Measurements from ENCODE around the gene PROX1. TPM values are rescaled to one million over a fixed set of nuclear protein-coding genes. Genes with fewer than 3 reads are reported as not detected.

Gene PROX1
- total and polyA plus RNA-seq, 12 donors = 2.5 to 132 (median 110) TPM

- H3K4me1 ChIP-seq = peaks cover 0 to 55% (median 23%) of the 10 kb centered on the region in 9 donors
- ATAC-seq (no peak), DNase-seq (no peak)
- peak overlapping the region in 8 of 10 donors; percentile 55 to 69 (median 66) for H3K4me3 ChIP-seq
- H3K36me3 ChIP-seq = no peaks in the 10 kb centered on the region
- 16 to 19% methylated on average over 31 of the region's 31 CpGs for WGBS, 2 donors
- intact Hi-C loops (cut with DNase I) = loop anchor here (5.0 to 10.0 kb wide), 9 partner anchors 46 to 611 kb away; no protein-coding TSS in a partner anchor
- peak overlapping the region in 7 of 10 donors; percentile 79 to 93 (median 85) for H3K27ac ChIP-seq
- no peak for TF ChIP-seq CTCF (IDR thresholded peaks at IDR 0.05)
- H3K27me3 ChIP-seq = peaks cover 5 to 97% (median 60%) of the 10 kb centered on the region in 7 donors
- no peaks in the 10 kb centered on the region for H3K9me3 ChIP-seq
Observed at GRCh38 chr1:213986020-213986924, 1.5 kb upstream of the PROX1 start.

- no peak for ATAC-seq
- H3K9me3 ChIP-seq = no peaks in the 10 kb centered on the region
- WGBS, 2 donors = 3 to 8% methylated on average over 6 of the region's 6 CpGs
- peaks cover 5 to 97% (median 55%) of the 10 kb centered on the region in 7 donors for H3K27me3 ChIP-seq
- no peak for DNase-seq
- H3K27ac ChIP-seq = peak overlapping the region in 8 of 10 donors; percentile 79 to 93 (median 86)
- TF ChIP-seq CTCF (IDR thresholded peaks at IDR 0.05) = no peak
- H3K4me3 ChIP-seq = peak overlapping the region; percentile 49 to 70 (median 66)
- intact Hi-C loops (cut with DNase I) = loop anchor here (5.0 to 10.0 kb wide), 9 partner anchors 45 to 612 kb away; no protein-coding TSS in a partner anchor
- peaks cover 0 to 55% (median 23%) of the 10 kb centered on the region in 9 donors for H3K4me1 ChIP-seq
- H3K36me3 ChIP-seq = no peaks in the 10 kb centered on the region
Observed at GRCh38 chr1:213986925-213987250, 885 bp upstream of the PROX1 start.

- Histone ChIP-seq H3K27ac (peak overlapping the region; percentile 42 to 93 (median 85)), H3K4me3 (peak overlapping the region; percentile 49 to 70 (median 66)), H3K4me1 (peaks cover 0 to 53% (median 21%) of the 10 kb centered on the region in 9 donors), H3K27me3 (peaks cover 5 to 94% (median 49%) of the 10 kb centered on the region in 7 donors), H3K9me3 (no peaks in the 10 kb centered on the region), H3K36me3 (no peaks in the 10 kb centered on the region)
- intact Hi-C loops (cut with DNase I) = loop anchor here (5.0 to 10.0 kb wide), 9 partner anchors 45 to 613 kb away; no protein-coding TSS in a partner anchor
- no peak for TF ChIP-seq CTCF (IDR thresholded peaks at IDR 0.05)
- DNase-seq = peak; percentile 75 to 84
- whole genome bisulfite sequencing, 2 donors = 0 to 1% methylated on average over 34 to 35 of the region's 35 CpGs
- peak; percentile 32 to 86 (median 58) for ATAC-seq
Observed at GRCh38 chr1:213987422-213987926, 299 bp upstream of the PROX1 start.

GRCh38 chr1:213988507-213989001 lies 781 bp downstream of the PROX1 start:
- intact Hi-C loops (cut with DNase I) = loop anchor here (5.0 to 10.0 kb wide), 9 partner anchors 44 to 614 kb away; no protein-coding TSS in a partner anchor

More at GRCh38 chr1:213988507-213989001, 781 bp downstream of the PROX1 start:
- DNase-seq (no peak), ATAC-seq (peak in 7 of 8 donors; percentile 5 to 45 (median 23))
- H3K27me3 ChIP-seq = peaks cover 5 to 93% (median 39%) of the 10 kb centered on the region in 7 donors
- no peak for TF ChIP-seq CTCF (IDR thresholded peaks at IDR 0.05)
- 0 to 1% methylated on average over 17 of the region's 17 CpGs for WGBS, 2 donors
- H3K36me3 ChIP-seq = no peaks in the 10 kb centered on the region
- H3K27ac ChIP-seq = peak overlapping the region; percentile 42 to 93 (median 85)
- H3K4me3 ChIP-seq = peak overlapping the region; percentile 49 to 70 (median 66)
- H3K9me3 ChIP-seq = no peaks in the 10 kb centered on the region
- peaks cover 0 to 42% (median 19%) of the 10 kb centered on the region in 9 donors for H3K4me1 ChIP-seq

Data from heart right ventricle (tissue), 16 donors.